Stomach (tissue), 9 donors: ENCODE results near the gene PGM3. TPM values are rescaled to one million over a fixed set of nuclear protein-coding genes. Genes with fewer than 3 reads are reported as not detected.

ENCODE experiments used
- DNase-seq, 2 donors: peaks; one replicate each; pipeline versions ENCODE4 v3.0.0 to v3.0.0-alpha.2; 2013 to 2019
- H3K27ac ChIP-seq, 5 donors: fragments of 200-600 bp in 4 of 5; sonication (generic) in 4 of 5; one replicate each; pipeline ENCODE4 v1.5.1; 2013 to 2019; ENCODE audit warnings: mild to moderate bottlenecking in 1 of 5, moderate library complexity in 1 of 5
- H3K27me3 ChIP-seq, 3 donors: fragments of 200-600 bp; sonication (generic); one replicate each; pipeline ENCODE4 v1.5.1; 2017 to 2019; ENCODE audit warnings: mixed run types in 1 of 3
- H3K36me3 ChIP-seq, 4 donors: fragments of 200-600 bp; sonication (generic); 1 replicate in 3 of 4; 2 replicates in 1 of 4; pipeline ENCODE4 v1.5.1; 2016 to 2019
- H3K4me1 ChIP-seq, 4 donors: fragments of 200-600 bp; sonication (generic); one replicate each; pipeline ENCODE4 v1.5.1; 2016 to 2019
- H3K4me3 ChIP-seq, 4 donors: fragments of 200-600 bp; sonication (generic) in 3 of 4; one replicate each; pipeline ENCODE4 v1.5.1; 2016 to 2019; ENCODE audit warnings: mild to moderate bottlenecking in 1 of 4
- H3K9me3 ChIP-seq, 4 donors: fragments of 200-600 bp; sonication (generic); one replicate each; pipeline ENCODE4 v1.5.1; 2016 to 2019
- CTCF ChIP-seq, 7 experiments: fragments of 450-650 bp in 4 of 7; fragments of 200-600 bp in 3 of 7; sonication (generic) in 3 of 7; IDR thresholded peaks; one replicate each; pipeline ENCODE4 v1.5.1; 2016 to 2019; ENCODE audit warnings: antibody characterized with exemption in 7 of 7, control low read depth in 2 of 7, mild to moderate bottlenecking in 1 of 7
- EP300 ChIP-seq: sonication (generic); formaldehyde crosslinking; IDR thresholded peaks from one replicate; pipeline ENCODE4 v1.6.1; 2017; ENCODE audit warnings: antibody characterized with exemption
- POLR2A ChIP-seq, 4 donors: fragments of 450-650 bp; IDR thresholded peaks; one replicate each; pipeline ENCODE4 v1.6.1; 2016; ENCODE audit warnings: antibody characterized with exemption in 4 of 4, control low read depth in 2 of 4, mild to moderate bottlenecking in 1 of 4, moderate library complexity in 1 of 4
- POLR2AphosphoS5 ChIP-seq, 3 donors: sonication (generic); formaldehyde crosslinking; IDR thresholded peaks; one replicate each; pipeline ENCODE4 v1.6.1; 2016; ENCODE audit warnings: antibody characterized with exemption in 3 of 3
- WGBS, 5 donors: extraction: QIAGEN DNeasy Blood & Tissue Kit in 3 of 5; methylation state at CpG; one replicate each; pipeline versions ENCODE4 v1.1.5 to v1.1.7; 2013 to 2018; 5-methylcytosine and 5-hydroxymethylcytosine counted together
- intact Hi-C: fragments of 100-400 bp; cut with DNase I; formaldehyde crosslinking; loops from one replicate; pipeline ENCODE4 v1.15.1; 2023; ENCODE audit warnings: low total_unique reads
- polyA plus RNA-seq, 3 donors: library from polyadenylated mRNA; stranded (reverse); fragments of 200-250 nt; gene quantifications; one replicate each; pipeline ENCODE4 v1.2.3, GENCODE V29; 2013
- total RNA-seq, 5 donors: library from RNA; depleted of rRNA; stranded (reverse); fragments of >200 nt; gene quantifications; one replicate each; pipeline versions ENCODE4 v1.1.0 to v1.2.3, GENCODE V29; 2014 to 2016
- donor health status: healthy with polysubstance abuse.
- donor health status: Bipolar disorder and iron deficiency.
- donor health status: healthy.

The PGM3 gene
- total and polyA plus RNA-seq, 8 donors = 0.58 to 96.4 (median 19.6) TPM

GRCh38 chr6:83221889-83222479, 28.9 kb upstream of the PGM3 start:
- no peaks in the 10 kb centered on the region for H3K9me3 ChIP-seq
- TF ChIP-seq CTCF (IDR thresholded peaks at IDR 0.05) = peak in 4 of 7 experiments; percentile 16 to 42 (median 31)
- no peak for TF ChIP-seq POLR2AphosphoS5 (IDR thresholded peaks at IDR 0.05)
- TF ChIP-seq EP300 = no peak
- TF ChIP-seq POLR2A (IDR thresholded peaks at IDR 0.05) = no peak
- peak in 1 of 2 donors; percentile 56 for DNase-seq
- no peak overlapping the region for H3K27ac ChIP-seq
- intact Hi-C loops = loop anchor here (5.0 kb wide), 1 partner anchor 290 kb away; the partner anchor contains the start of gene PRSS35
- H3K36me3 ChIP-seq = peaks cover 0 to 17% (median 0%) of the 10 kb centered on the region in 4 donors
- no peak overlapping the region for H3K4me3 ChIP-seq
- 29 to 57% (median 41%) methylated on average over 3 of the region's 3 CpGs for WGBS, 5 donors
- no peaks in the 10 kb centered on the region for H3K27me3 ChIP-seq
- peaks cover 0 to 8% (median 0%) of the 10 kb centered on the region in 4 donors for H3K4me1 ChIP-seq

GRCh38 chr6:83221276-83221675, 28.2 kb upstream of the PGM3 start:
- TF ChIP-seq POLR2AphosphoS5 (IDR thresholded peaks at IDR 0.05) (no peak), EP300 (no peak), POLR2A (IDR thresholded peaks at IDR 0.05) (no peak), CTCF (IDR thresholded peaks at IDR 0.05) (no peak)
- intact Hi-C loops = loop anchor here (5.0 kb wide), 1 partner anchor 291 kb away; the partner anchor contains the start of gene PRSS35
- H3K36me3 ChIP-seq = peaks cover 0 to 17% (median 0%) of the 10 kb centered on the region in 4 donors
- DNase-seq = no peak
- WGBS, 5 donors = 83 to 95% (median 90%) methylated on average over 1 of the region's 1 CpG
- no peak overlapping the region for H3K4me3 ChIP-seq
- no peaks in the 10 kb centered on the region for H3K9me3 ChIP-seq
- no peaks in the 10 kb centered on the region for H3K27me3 ChIP-seq
- peaks cover 0 to under 1% (median 0%) of the 10 kb centered on the region in 4 donors for H3K4me1 ChIP-seq
- no peak overlapping the region for H3K27ac ChIP-seq

GRCh38 chr6:83220121-83220520, 27.1 kb upstream of the PGM3 start:
- peaks cover 0 to 17% (median 0%) of the 10 kb centered on the region in 4 donors for H3K36me3 ChIP-seq

DNA sequence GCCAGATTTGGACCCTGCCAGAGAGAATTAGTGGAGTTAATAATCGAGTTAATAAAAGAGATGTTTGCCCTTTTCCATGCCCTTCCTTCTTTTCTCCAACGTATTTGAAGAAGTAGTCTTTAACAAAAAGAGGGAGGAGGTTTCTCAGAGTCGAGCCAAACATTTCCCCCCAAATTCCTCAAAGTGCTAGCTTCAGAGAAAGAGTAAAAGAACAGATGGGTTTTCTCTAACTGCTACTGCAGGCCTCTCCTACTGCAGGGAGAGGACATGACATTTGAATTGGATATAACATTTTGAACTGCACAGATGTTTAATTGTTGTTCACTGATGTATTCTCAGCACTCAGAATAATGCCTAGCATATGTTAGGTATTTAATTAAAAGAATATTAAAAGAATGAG, 25.6 kb upstream of the PGM3 start:
- DNase-seq = peak in 1 of 2 donors; percentile 25
- Histone ChIP-seq H3K4me3 (no peak overlapping the region), H3K9me3 (no peaks in the 10 kb centered on the region), H3K36me3 (peaks cover 0 to 16% (median 0%) of the 10 kb centered on the region in 4 donors), H3K27me3 (no peaks in the 10 kb centered on the region), H3K27ac (no peak overlapping the region), H3K4me1 (peaks cover 0 to 3% (median 0%) of the 10 kb centered on the region in 4 donors)
- intact Hi-C loops = no loop called here
- TF ChIP-seq POLR2A (IDR thresholded peaks at IDR 0.05) (no peak), EP300 (no peak), CTCF (IDR thresholded peaks at IDR 0.05) (no peak), POLR2AphosphoS5 (IDR thresholded peaks at IDR 0.05) (no peak)
- 40 to 55% (median 50%) methylated on average over 3 of the region's 3 CpGs for WGBS, 5 donors

More at GRCh38 chr6:83220121-83220520, 27.1 kb upstream of the PGM3 start:
- H3K9me3 ChIP-seq = no peaks in the 10 kb centered on the region
- no peak overlapping the region for H3K4me3 ChIP-seq
- H3K4me1 ChIP-seq = peaks cover 0 to 3% (median 0%) of the 10 kb centered on the region in 4 donors
- intact Hi-C loops = loop anchor here (5.0 kb wide), 1 partner anchor 292 kb away; the partner anchor contains the start of gene PRSS35
- TF ChIP-seq POLR2AphosphoS5 (IDR thresholded peaks at IDR 0.05) = no peak
- TF ChIP-seq POLR2A (IDR thresholded peaks at IDR 0.05) = no peak
- no peak for TF ChIP-seq CTCF (IDR thresholded peaks at IDR 0.05)
- TF ChIP-seq EP300 = no peak
- H3K27me3 ChIP-seq = no peaks in the 10 kb centered on the region
- no peak for DNase-seq
- no peak overlapping the region for H3K27ac ChIP-seq
